ENCODE results near the gene OAF. TPM values are rescaled to one million over a fixed set of nuclear protein-coding genes. Genes with fewer than 3 reads are reported as not detected.
A peak's percentile ranks its signal among the peaks of the same experiment; 100 is the strongest.

The OAF gene
- total and polyA plus RNA-seq, 9 of the 15 experiments (the other 6 are each of a cell fraction or from before 2014, with no cell fraction given), result 1.1 to 21.6 (median 7.5) TPM

DNA sequence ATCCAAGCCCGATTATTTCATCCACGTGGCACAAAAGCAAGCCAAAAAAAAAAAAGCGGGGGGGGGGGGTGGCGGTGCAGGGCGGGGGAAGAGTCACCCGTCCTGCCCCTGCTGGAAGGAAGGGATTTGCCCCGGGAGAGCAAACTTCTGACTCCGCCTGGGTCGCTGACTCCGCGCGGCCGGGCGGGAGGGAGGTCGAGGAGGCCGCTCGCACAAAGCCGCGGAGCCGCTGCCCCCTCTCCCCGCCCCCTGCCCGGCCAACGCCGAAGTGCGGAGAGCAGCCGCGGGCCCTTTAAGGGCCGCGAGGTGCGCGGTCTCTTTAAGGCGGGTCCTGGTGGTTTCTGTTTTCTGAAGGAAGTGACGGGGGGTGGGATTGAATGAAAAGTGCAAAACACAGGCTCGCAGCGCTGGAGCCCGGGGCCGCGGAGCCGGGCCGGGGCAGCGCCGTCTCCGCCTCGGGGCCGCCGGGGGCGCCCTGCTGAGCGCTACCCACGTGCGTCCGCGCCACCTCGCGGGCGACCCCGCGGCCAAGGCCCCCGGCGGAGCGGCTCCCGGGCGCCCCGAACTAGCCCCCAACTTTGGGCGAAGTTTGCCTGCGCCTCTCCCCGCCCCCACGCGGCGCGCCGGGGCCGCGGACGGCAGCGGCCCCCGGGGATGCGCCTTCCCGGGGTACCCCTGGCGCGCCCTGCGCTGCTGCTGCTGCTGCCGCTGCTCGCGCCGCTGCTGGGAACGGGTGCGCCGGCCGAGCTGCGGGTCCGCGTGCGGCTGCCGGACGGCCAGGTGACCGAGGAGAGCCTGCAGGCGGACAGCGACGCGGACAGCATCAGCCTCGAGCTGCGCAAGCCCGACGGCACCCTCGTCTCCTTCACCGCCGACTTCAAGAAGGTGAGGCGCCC is at the start of gene OAF (continued):
- TF ChIP-seq, protein P1, sequence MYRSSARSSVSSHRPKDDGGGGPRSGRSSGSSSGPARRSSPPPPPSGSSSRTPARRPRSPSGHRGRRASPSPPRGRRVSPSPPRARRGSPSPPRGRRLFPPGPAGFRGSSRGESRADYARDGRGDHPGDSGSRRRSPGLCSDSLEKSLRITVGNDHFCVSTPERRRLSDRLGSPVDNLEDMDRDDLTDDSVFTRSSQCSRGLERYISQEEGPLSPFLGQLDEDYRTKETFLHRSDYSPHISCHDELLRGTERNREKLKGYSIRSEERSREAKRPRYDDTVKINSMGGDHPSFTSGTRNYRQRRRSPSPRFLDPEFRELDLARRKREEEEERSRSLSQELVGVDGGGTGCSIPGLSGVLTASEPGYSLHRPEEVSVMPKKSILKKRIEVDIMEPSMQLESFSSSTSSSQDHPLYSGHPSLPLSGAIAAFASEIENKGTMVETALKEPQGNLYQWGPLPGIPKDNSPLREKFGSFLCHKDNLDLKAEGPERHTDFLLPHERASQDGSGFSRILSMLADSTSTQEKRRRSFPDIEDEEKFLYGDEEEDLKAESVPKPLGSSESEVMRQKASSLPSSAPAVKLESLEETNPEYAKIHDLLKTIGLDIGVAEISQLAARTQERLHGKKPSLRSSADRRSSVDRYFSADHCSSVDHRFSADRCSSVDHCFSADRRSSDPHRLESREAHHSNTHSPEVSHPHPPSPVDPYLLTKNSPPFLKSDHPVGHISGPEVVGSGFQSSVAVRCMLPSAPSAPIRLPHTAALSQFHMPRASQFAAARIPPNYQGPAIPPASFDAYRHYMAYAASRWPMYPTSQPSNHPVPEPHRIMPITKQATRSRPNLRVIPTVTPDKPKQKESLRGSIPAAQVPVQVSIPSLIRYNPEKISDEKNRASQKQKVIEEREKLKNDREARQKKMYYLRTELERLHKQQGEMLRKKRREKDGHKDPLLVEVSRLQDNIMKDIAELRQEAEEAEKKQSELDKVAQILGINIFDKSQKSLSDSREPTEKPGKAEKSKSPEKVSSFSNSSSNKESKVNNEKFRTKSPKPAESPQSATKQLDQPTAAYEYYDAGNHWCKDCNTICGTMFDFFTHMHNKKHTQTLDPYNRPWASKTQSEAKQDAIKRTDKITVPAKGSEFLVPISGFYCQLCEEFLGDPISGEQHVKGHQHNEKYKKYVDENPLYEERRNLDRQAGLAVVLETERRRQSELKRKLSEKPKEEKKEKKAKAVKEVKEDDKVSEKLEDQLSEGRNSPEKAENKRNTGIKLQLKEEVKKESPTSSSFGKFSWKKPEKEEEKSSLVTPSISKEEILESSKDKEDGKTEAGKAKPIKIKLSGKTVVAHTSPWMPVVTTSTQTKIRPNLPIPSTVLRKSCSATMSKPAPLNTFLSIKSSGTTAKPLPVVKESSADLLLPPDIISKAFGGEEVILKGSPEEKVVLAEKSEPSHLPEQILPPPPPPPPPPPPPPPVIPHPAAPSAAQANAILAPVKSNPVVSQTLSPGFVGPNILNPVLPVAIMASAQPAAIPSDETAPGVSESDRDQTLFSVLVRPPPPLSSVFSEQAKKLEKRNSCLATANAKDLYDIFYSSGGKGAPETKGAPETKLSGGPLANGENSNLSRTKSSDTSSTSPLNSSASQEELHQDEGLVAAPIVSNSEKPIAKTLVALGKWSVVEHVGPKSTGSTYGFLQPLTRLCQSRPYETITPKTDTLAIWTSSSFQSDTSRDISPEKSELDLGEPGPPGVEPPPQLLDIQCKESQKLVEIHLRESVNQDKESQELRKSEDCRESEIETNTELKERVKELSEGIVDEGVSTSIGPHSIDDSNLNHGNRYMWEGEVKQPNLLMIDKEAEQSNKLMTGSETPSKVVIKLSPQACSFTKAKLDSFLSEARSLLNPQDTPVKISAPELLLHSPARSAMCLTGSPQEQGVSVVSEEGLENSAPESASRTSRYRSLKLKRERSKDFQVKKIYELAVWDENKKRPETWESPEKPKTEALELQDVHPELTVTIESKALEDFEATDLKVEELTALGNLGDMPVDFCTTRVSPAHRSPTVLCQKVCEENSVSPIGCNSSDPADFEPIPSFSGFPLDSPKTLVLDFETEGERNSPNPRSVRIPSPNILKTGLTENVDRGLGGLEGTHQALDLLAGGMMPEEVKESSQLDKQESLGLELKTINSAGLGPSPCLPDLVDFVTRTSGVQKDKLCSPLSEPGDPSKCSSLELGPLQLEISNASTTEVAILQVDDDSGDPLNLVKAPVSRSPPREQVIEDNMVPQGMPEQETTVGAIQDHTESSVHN (IDR thresholded peaks at IDR 0.05; ENCODE audit: borderline replicate concordance in 1 of 2, low read depth in 1 of 2), result no peak
- TF ChIP-seq PHF21A (IDR thresholded peaks at IDR 0.05; ENCODE audit: borderline replicate concordance, low read depth) (no peak), BRD4 (IDR thresholded peaks at IDR 0.05) (no peak), ZNF431 (CRISPR knock-in tag; IDR thresholded peaks at IDR 0.05) (0 out of 2 replicates have a peak, but pooled peaks have one; percentile 43), MYC (IDR thresholded peaks at IDR 0.05; ENCODE audit: low read depth, low read length) (peak; percentile 96), MYC (CRISPR knock-in tag; IDR thresholded peaks at IDR 0.05; ENCODE audit: borderline replicate concordance, low read depth) (no peak), EGR1 (conservative IDR thresholded peaks at IDR 0.05) (0 out of 2 replicates have a peak, but pooled peaks have one; percentile 15), GABPB1 (CRISPR knock-in tag; IDR thresholded peaks at IDR 0.05) (0 out of 2 replicates have a peak, but pooled peaks have one; percentile 34), ZNF79 (CRISPR knock-in tag; IDR thresholded peaks at IDR 0.05; ENCODE audit: low read depth) (no peak), UBTF (IDR thresholded peaks at IDR 0.05; ENCODE audit: borderline replicate concordance in 1 of 2, low read depth in 2 of 2, low read length in 2 of 2) (peak in 1 of 2 experiments; percentile 72; a peak in 2 of 4 replicates)
- TF ChIP-seq, protein P2, sequence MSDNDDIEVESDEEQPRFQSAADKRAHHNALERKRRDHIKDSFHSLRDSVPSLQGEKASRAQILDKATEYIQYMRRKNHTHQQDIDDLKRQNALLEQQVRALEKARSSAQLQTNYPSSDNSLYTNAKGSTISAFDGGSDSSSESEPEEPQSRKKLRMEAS (CRISPR knock-in tag; IDR thresholded peaks at IDR 0.05), result peak; percentile 25; the same call in 1 of the 2 replicates
- TF ChIP-seq, protein P3, sequence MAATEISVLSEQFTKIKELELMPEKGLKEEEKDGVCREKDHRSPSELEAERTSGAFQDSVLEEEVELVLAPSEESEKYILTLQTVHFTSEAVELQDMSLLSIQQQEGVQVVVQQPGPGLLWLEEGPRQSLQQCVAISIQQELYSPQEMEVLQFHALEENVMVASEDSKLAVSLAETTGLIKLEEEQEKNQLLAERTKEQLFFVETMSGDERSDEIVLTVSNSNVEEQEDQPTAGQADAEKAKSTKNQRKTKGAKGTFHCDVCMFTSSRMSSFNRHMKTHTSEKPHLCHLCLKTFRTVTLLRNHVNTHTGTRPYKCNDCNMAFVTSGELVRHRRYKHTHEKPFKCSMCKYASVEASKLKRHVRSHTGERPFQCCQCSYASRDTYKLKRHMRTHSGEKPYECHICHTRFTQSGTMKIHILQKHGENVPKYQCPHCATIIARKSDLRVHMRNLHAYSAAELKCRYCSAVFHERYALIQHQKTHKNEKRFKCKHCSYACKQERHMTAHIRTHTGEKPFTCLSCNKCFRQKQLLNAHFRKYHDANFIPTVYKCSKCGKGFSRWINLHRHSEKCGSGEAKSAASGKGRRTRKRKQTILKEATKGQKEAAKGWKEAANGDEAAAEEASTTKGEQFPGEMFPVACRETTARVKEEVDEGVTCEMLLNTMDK (IDR thresholded peaks at IDR 0.05; ENCODE audit: borderline replicate concordance, insufficient read depth, low read depth, low read length, poor library complexity, severe bottlenecking), result peak; percentile 96

All from K562 (cell line).